K562 (cell line): ENCODE measurements around the gene RUVBL2. TPM values are rescaled to one million over a fixed set of nuclear protein-coding genes. Genes with fewer than 3 reads are reported as not detected.

Experiments used
- BDP1 ChIP-seq: IDR thresholded peaks from 3 replicates; pipeline ENCODE4 v1.6.1; 2011; ENCODE audit not compliant: insufficient read length, insufficient read depth
- CCNT2 ChIP-seq: IDR thresholded peaks from 2 replicates; pipeline ENCODE4 v1.6.1; 2011; ENCODE audit warnings: borderline replicate concordance, low read depth, mild to moderate bottlenecking, moderate library complexity, mixed read lengths, low read length; ENCODE audit not compliant: insufficient read length; ENCODE audit errors: extremely low read depth
- ESRRA ChIP-seq: fragments of 450-650 bp; IDR thresholded peaks from 2 replicates; pipeline ENCODE4 v1.6.1; 2014; ENCODE audit warnings: low read depth, mild to moderate bottlenecking, moderate library complexity, borderline replicate concordance
- FOS ChIP-seq: IDR thresholded peaks from 3 replicates; pipeline ENCODE4 v1.6.1; 2011; ENCODE audit not compliant: insufficient read length; ENCODE audit errors: extremely low read depth
- GTF2E2 ChIP-seq: fragments of 200-800 bp; sonication (Bioruptor generic); IDR thresholded peaks from 2 replicates; pipeline ENCODE4 v1.6.1; 2016; ENCODE audit warnings: missing genetic modification characterization, missing compliant biosample characterization
- HDAC3 ChIP-seq: fragments of 450-650 bp; IDR thresholded peaks from 2 replicates; pipeline ENCODE4 v1.6.1; 2018; ENCODE audit warnings: borderline replicate concordance, mild to moderate bottlenecking, moderate library complexity; ENCODE audit not compliant: partially characterized antibody
- HEY1 ChIP-seq: fragments of 250-450 bp; sonication (Bioruptor Pico); IDR thresholded peaks from 2 replicates; pipeline ENCODE4 v1.5.0; 2020; ENCODE audit warnings: mild to moderate bottlenecking, moderate library complexity, borderline replicate concordance
- JUND ChIP-seq, 2 experiments: IDR thresholded peaks; 2 replicates in 1 of 2; 3 replicates in 1 of 2; pipeline ENCODE4 v1.6.1; 2011; ENCODE audit warnings: borderline replicate concordance in 2 of 2, low read depth in 2 of 2, low read length in 2 of 2, improper control_type of control experiment in 1 of 2, missing biosample characterization in 1 of 2, missing genetic modification characterization in 1 of 2, missing genetic modification reagents in 1 of 2
- L3MBTL2 ChIP-seq: fragments of 450-650 bp; IDR thresholded peaks from 2 replicates; pipeline ENCODE4 v1.6.1; 2016; ENCODE audit warnings: mild to moderate bottlenecking, moderate library complexity
- MAZ ChIP-seq, 2 experiments: fragments of 450-650 bp in 1 of 2; sonication (generic) in 1 of 2; formaldehyde crosslinking; IDR thresholded peaks in 1 of 2; conservative IDR thresholded peaks in 1 of 2; 2 replicates each; pipeline versions ENCODE4 v1.4.0 to v1.5.0; 2020; ENCODE audit warnings: mild to moderate bottlenecking in 1 of 2, missing genetic modification reagents in 1 of 2
- NBN ChIP-seq: fragments of 450-650 bp; IDR thresholded peaks from 2 replicates; pipeline ENCODE4 v1.6.1; 2016; ENCODE audit warnings: low read depth, mild to moderate bottlenecking
- NFIC ChIP-seq: fragments of 450-650 bp; IDR thresholded peaks from 2 replicates; pipeline ENCODE4 v1.6.1; 2017; ENCODE audit warnings: mild to moderate bottlenecking, inconsistent platforms
- PBX2 ChIP-seq, 2 experiments: IDR thresholded peaks in 1 of 2; conservative IDR thresholded peaks in 1 of 2; 2 replicates each; pipeline ENCODE4 v1.6.1; 2016; ENCODE audit warnings: low read depth in 2 of 2, mild to moderate bottlenecking in 1 of 2, missing compliant biosample characterization in 1 of 2, missing genetic modification characterization in 1 of 2, moderate library complexity in 1 of 2
- RBM14 ChIP-seq: fragments of 200-400 bp; formaldehyde crosslinking; IDR thresholded peaks from 2 replicates; pipeline ENCODE4 v1.6.1; 2018; ENCODE audit warnings: low read depth, mild to moderate bottlenecking, low read length, moderate library complexity, borderline replicate concordance; ENCODE audit not compliant: insufficient read depth
- SMARCE1 ChIP-seq: fragments of 450-650 bp; IDR thresholded peaks from 2 replicates; pipeline ENCODE4 v1.7.1; 2016; ENCODE audit warnings: mild to moderate bottlenecking
- SREBF2 ChIP-seq: sonication (generic); formaldehyde crosslinking; IDR thresholded peaks from 2 replicates; pipeline ENCODE4 v1.4.0; 2020; ENCODE audit warnings: mild to moderate bottlenecking, missing genetic modification reagents
- TGIF2 ChIP-seq: sonication (generic); formaldehyde crosslinking; IDR thresholded peaks from 2 replicates; pipeline ENCODE4 v1.8.1; 2022; ENCODE audit warnings: mild to moderate bottlenecking, missing genetic modification reagents, moderate library complexity
- ZBTB7A ChIP-seq: IDR thresholded peaks from 2 replicates; pipeline ENCODE4 v1.6.1; 2011; ENCODE audit warnings: low read depth, mild to moderate bottlenecking, low read length, moderate library complexity, borderline replicate concordance; ENCODE audit not compliant: control insufficient read depth
- ZBTB8A ChIP-seq: fragments of 450-650 bp; IDR thresholded peaks from 2 replicates; pipeline ENCODE4 v1.6.1; 2018; ENCODE audit warnings: mild to moderate bottlenecking, moderate library complexity; ENCODE audit not compliant: partially characterized antibody
- ZNF12 ChIP-seq: sonication (generic); formaldehyde crosslinking; IDR thresholded peaks from 2 replicates; pipeline ENCODE4 v1.4.0; 2020; ENCODE audit warnings: mild to moderate bottlenecking, missing genetic modification reagents
- ZNF449 ChIP-seq: fragments of 250-450 bp; sonication (Bioruptor Pico); IDR thresholded peaks from 2 replicates; pipeline ENCODE4 v1.8.0; 2022; ENCODE audit warnings: moderate library complexity, mild to moderate bottlenecking, inconsistent platforms
- ZNF75A ChIP-seq: fragments of 450-650 bp; formaldehyde crosslinking; IDR thresholded peaks from 2 replicates; pipeline ENCODE4 v1.4.0; 2020; ENCODE audit warnings: mild to moderate bottlenecking
- ZNF77 ChIP-seq: fragments of 250-450 bp; sonication (Bioruptor Pico); IDR thresholded peaks from 2 replicates; pipeline ENCODE4 v1.5.0; 2020
- polyA plus RNA-seq, 8 experiments: library from polyadenylated mRNA; depleted of rRNA in 4 of 8; stranded (reverse) in 5 of 8; unstranded in 3 of 8; fragments of >200 nt; fragmentation: Nextera tagmentation in 2 of 8; fragmentation: Illumina TruSeq in 1 of 8; extraction: Ambion mirVana in 2 of 8; extraction: Trizol in 1 of 8; gene quantifications; 2 replicates each; pipeline versions ENCODE4 v1.2.1 to v1.2.3, GENCODE V29; 2011 to 2014; ENCODE audit warnings: inconsistent platforms in 1 of 8, missing spikeins in 1 of 8
- total RNA-seq, 7 experiments: library from RNA; depleted of rRNA in 6 of 7; stranded (reverse); fragments of >200 nt in 6 of 7; fragmentation: Illumina TruSeq in 2 of 7; extraction: Trizol in 2 of 7; gene quantifications; 2 replicates each; pipeline versions ENCODE4 v1.2.1 to v1.2.3, GENCODE V29; 2011 to 2021; ENCODE audit warnings: low replicate concordance in 1 of 7

Gene RUVBL2
- total and polyA plus RNA-seq, 9 of the 15 experiments (the other 6 are each of a cell fraction or from before 2014, with no cell fraction given), result 71.4 to 453 (median 237) TPM

GRCh38 chr19:48962029-48962848 is 31.4 kb upstream of the RUVBL2 start (continued):
- TF ChIP-seq PBX2 (CRISPR knock-in tag; IDR thresholded peaks at IDR 0.05; ENCODE audit: low read depth) (no peak), PBX2 (tag; conservative IDR thresholded peaks at IDR 0.05; ENCODE audit: low read depth) (0 out of 2 replicates have a peak, but pooled peaks have one; percentile 22), ZBTB7A (peak; percentile 95), ZNF12 (CRISPR knock-in tag) (no peak), NBN (peak; percentile 65; the same call in 1 of the 2 replicates), RBM14 (no peak), HDAC3 (no peak), ZNF449 (CRISPR knock-in tag) (no peak), SREBF2 (no peak), TGIF2 (CRISPR knock-in tag) (no peak), L3MBTL2 (peak; percentile 69), BDP1 (no peak), ZNF77 (CRISPR knock-in tag) (no peak), NFIC (peak; percentile 11; the same call in 1 of the 2 replicates), ZNF75A (CRISPR knock-in tag) (no peak), MAZ (CRISPR knock-in tag; conservative IDR thresholded peaks at IDR 0.05 in 1 of 2, IDR thresholded peaks at IDR 0.05 in 1 of 2) (peak; percentile 93 to 95), ZBTB8A (no peak), FOS (no peak), SMARCE1 (peak; percentile 44; the same call in 1 of the 2 replicates), HEY1 (no peak), CCNT2 (peak; percentile 74), JUND (IDR thresholded peaks at IDR 0.05; ENCODE audit: borderline replicate concordance, low read depth, low read length) (peak; percentile 64; the same call in 1 of the 2 replicates), JUND (tag; IDR thresholded peaks at IDR 0.05; ENCODE audit: borderline replicate concordance, low read depth, low read length) (peak; percentile 68; the same call in 1 of the 3 replicates), ESRRA (peak; percentile 54; the same call in 1 of the 2 replicates), GTF2E2 (tag) (no peak)
